ENCODE data around the gene CCDC33.

Gene CCDC33

GRCh38 chr15:74203914-74204431, 32.2 kb upstream of the CCDC33 start:
- no peak overlapping the region for H3K4me3 Mint-ChIP-seq
- no peaks in the 10 kb centered on the region for H3K9me3 Mint-ChIP-seq
- H3K36me3 Mint-ChIP-seq = no peaks in the 10 kb centered on the region
- no peak for ATAC-seq
- H3K27ac Mint-ChIP-seq = no peak overlapping the region
- H3K4me1 Mint-ChIP-seq = peaks cover 14% of the 10 kb centered on the region
- H3K27me3 Mint-ChIP-seq = peaks cover 63% of the 10 kb centered on the region

GRCh38 chr15:74205582-74205947, 30.6 kb upstream of the CCDC33 start:
- no peak for ATAC-seq
- Mint-ChIP-seq H3K4me3 (no peak overlapping the region), H3K36me3 (no peaks in the 10 kb centered on the region), H3K4me1 (peaks cover 2% of the 10 kb centered on the region), H3K9me3 (no peaks in the 10 kb centered on the region), H3K27me3 (peaks cover 60% of the 10 kb centered on the region), H3K27ac (no peak overlapping the region)

GRCh38 chr15:74206801-74207281, 29.3 kb upstream of the CCDC33 start:
- ATAC-seq = no peak
- peaks cover 60% of the 10 kb centered on the region for H3K27me3 Mint-ChIP-seq
- no peak overlapping the region for H3K4me3 Mint-ChIP-seq
- H3K4me1 Mint-ChIP-seq = no peaks in the 10 kb centered on the region
- H3K27ac Mint-ChIP-seq = no peak overlapping the region
- H3K36me3 Mint-ChIP-seq = no peaks in the 10 kb centered on the region
- no peaks in the 10 kb centered on the region for H3K9me3 Mint-ChIP-seq

DNA sequence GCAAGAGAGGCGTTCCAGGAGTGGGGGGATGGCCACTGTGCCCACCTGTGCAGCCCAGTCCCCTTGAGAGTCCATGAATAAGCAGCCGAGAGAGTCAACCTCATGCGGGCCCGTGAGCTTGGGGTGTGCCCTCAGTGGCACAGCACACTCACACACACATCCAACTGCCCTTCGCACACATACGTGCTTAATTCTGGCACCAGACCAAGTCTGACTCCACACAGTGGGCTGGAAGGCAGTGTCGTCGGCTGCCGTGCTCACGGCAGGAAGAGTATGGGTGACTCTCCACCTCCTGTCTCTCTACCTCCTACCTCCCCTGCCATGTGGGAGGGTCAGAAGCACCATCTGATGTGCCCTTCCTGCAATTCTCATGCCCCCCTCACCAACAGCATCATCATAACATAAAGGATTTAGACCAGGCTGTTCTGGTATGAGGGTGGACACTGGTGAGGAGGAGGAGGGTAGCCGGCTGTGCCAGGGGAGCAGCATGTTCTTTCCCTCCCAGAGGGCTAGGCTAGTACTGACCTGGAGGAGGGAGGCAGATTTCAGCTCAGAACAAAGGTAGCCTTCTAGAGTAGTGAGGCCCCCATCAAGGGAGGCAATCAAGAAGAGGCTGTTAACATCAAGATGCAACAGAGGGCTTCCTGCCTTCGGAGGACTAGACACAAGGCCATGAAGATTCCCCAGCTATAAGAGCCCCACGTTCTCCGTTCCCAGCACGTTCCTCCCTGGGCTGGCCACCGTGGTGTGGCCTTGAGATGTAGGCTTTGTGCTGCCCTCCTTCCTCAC, 28.3 kb upstream of the CCDC33 start:
- ATAC-seq = peak; percentile 13
- no peaks in the 10 kb centered on the region for H3K4me1 Mint-ChIP-seq
- H3K4me3 Mint-ChIP-seq = no peak overlapping the region
- H3K36me3 Mint-ChIP-seq = no peaks in the 10 kb centered on the region
- H3K9me3 Mint-ChIP-seq = no peaks in the 10 kb centered on the region
- H3K27me3 Mint-ChIP-seq = peaks cover 53% of the 10 kb centered on the region
- no peak overlapping the region for H3K27ac Mint-ChIP-seq

- peaks cover 47% of the 10 kb centered on the region for H3K27me3 Mint-ChIP-seq
- no peaks in the 10 kb centered on the region for H3K36me3 Mint-ChIP-seq
- H3K9me3 Mint-ChIP-seq = no peaks in the 10 kb centered on the region
- H3K4me3 Mint-ChIP-seq = no peak overlapping the region
- H3K27ac Mint-ChIP-seq = no peak overlapping the region
- no peak for ATAC-seq
- H3K4me1 Mint-ChIP-seq = no peaks in the 10 kb centered on the region
Measured at GRCh38 chr15:74208496-74208895, 27.6 kb upstream of the CCDC33 start.

DNA sequence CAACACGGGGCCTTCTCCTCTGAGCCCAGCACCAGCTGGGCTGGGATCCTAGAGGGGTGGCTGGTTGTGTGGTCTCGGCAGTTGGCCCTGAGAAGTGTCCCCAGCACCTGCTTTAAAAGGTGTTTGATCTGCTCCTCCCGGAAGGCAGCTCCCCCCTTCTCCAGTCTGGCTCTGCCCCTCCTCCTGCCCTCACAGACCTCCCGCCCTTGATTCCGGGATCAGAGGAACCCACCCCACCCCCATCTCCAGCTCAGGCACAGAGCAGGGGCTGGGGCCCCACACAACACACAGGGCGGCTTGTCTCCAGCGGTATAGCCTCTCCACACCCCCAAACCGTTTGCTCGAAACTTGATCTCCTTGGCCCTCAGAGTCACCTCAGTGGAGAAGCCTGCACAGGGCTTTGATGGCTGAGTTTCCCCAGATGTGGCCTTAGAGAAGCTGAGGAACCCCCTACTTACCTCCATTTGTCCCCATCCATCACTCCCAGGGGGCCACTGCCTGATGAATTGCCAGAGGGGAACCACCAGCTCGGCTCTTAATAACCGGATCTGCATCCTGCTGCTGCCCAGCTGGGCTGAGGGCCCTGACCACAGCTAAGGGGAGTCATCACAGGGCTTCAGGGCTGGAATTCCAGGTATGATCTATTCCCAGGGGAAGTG, 27.1 kb upstream of the CCDC33 start:
- Mint-ChIP-seq H3K36me3 (no peaks in the 10 kb centered on the region), H3K4me1 (no peaks in the 10 kb centered on the region), H3K4me3 (no peak overlapping the region), H3K27me3 (peaks cover 47% of the 10 kb centered on the region), H3K9me3 (no peaks in the 10 kb centered on the region), H3K27ac (no peak overlapping the region)
- ATAC-seq = no peak

DNA sequence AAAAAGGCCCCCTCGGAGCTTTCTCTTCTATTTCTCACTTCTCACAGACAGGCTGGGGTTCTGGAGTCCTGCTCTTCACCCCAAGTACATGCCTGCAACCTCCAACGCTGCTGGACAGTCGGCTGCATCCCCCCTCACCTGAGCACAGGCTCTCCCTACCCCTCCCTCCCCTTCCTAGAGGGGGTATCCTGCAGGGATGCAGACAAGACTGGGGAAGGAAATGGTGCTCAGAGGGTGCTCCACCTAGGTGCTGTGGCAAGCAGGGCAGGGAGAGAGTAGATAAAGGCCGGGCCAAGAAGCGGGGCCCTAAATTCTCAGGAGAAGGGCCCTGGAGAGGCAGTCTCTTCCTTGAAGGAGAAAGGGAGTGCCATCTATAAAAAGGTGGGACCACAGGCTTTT, 26.6 kb upstream of the CCDC33 start:
- H3K36me3 Mint-ChIP-seq = no peaks in the 10 kb centered on the region
- no peak overlapping the region for H3K4me3 Mint-ChIP-seq
- no peaks in the 10 kb centered on the region for H3K9me3 Mint-ChIP-seq
- H3K27me3 Mint-ChIP-seq = peaks cover 52% of the 10 kb centered on the region
- H3K27ac Mint-ChIP-seq = no peak overlapping the region
- no peak for ATAC-seq
- no peaks in the 10 kb centered on the region for H3K4me1 Mint-ChIP-seq

GRCh38 chr15:74209997-74210671, 26.0 kb upstream of the CCDC33 start:
- H3K4me3 Mint-ChIP-seq = no peak overlapping the region
- H3K27me3 Mint-ChIP-seq = peaks cover 57% of the 10 kb centered on the region
- no peaks in the 10 kb centered on the region for H3K9me3 Mint-ChIP-seq
- H3K27ac Mint-ChIP-seq = no peak overlapping the region
- ATAC-seq = no peak
- H3K36me3 Mint-ChIP-seq = no peaks in the 10 kb centered on the region
- H3K4me1 Mint-ChIP-seq = no peaks in the 10 kb centered on the region

DNA sequence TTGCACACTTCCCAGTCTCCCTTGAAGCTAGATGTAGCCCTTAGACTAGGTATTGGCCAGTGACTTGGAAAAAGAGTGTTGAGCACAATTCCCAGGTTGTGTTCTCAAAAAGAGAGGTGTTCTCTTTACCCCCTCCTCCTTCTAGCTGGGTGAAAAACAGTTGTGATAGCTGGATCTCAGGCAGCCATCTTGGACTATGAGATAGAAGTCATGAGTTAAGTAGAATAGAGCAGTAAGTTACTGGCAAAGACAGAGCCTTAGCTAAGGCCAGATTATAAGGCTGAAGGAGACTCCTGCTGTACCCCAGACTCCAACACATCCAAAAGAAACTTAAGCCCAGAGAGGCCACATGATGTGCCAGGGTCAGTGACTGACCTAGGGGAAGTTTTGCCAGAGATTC, 25.4 kb upstream of the CCDC33 start:
- H3K9me3 Mint-ChIP-seq = no peaks in the 10 kb centered on the region
- no peaks in the 10 kb centered on the region for H3K4me1 Mint-ChIP-seq
- ATAC-seq = no peak
- H3K27me3 Mint-ChIP-seq = peaks cover 63% of the 10 kb centered on the region
- no peak overlapping the region for H3K27ac Mint-ChIP-seq
- H3K36me3 Mint-ChIP-seq = no peaks in the 10 kb centered on the region
- H3K4me3 Mint-ChIP-seq = no peak overlapping the region

- Mint-ChIP-seq H3K27me3 (peaks cover 60% of the 10 kb centered on the region), H3K4me1 (no peaks in the 10 kb centered on the region), H3K27ac (no peak overlapping the region), H3K36me3 (no peaks in the 10 kb centered on the region), H3K9me3 (no peaks in the 10 kb centered on the region), H3K4me3 (no peak overlapping the region)
- no peak for ATAC-seq
Measured at GRCh38 chr15:74211656-74212055, 24.5 kb upstream of the CCDC33 start.

GRCh38 chr15:74212494-74212893, 23.6 kb upstream of the CCDC33 start:
- Mint-ChIP-seq H3K36me3 (no peaks in the 10 kb centered on the region), H3K9me3 (no peaks in the 10 kb centered on the region), H3K4me1 (no peaks in the 10 kb centered on the region), H3K27ac (no peak overlapping the region), H3K27me3 (peaks cover 55% of the 10 kb centered on the region), H3K4me3 (no peak overlapping the region)
- ATAC-seq = no peak

- no peaks in the 10 kb centered on the region for H3K9me3 Mint-ChIP-seq
- no peak overlapping the region for H3K27ac Mint-ChIP-seq
- no peaks in the 10 kb centered on the region for H3K4me1 Mint-ChIP-seq
- no peaks in the 10 kb centered on the region for H3K36me3 Mint-ChIP-seq
- H3K4me3 Mint-ChIP-seq = no peak overlapping the region
- H3K27me3 Mint-ChIP-seq = peaks cover 41% of the 10 kb centered on the region
- ATAC-seq = no peak
Measured at GRCh38 chr15:74213858-74214284, 22.3 kb upstream of the CCDC33 start.

DNA sequence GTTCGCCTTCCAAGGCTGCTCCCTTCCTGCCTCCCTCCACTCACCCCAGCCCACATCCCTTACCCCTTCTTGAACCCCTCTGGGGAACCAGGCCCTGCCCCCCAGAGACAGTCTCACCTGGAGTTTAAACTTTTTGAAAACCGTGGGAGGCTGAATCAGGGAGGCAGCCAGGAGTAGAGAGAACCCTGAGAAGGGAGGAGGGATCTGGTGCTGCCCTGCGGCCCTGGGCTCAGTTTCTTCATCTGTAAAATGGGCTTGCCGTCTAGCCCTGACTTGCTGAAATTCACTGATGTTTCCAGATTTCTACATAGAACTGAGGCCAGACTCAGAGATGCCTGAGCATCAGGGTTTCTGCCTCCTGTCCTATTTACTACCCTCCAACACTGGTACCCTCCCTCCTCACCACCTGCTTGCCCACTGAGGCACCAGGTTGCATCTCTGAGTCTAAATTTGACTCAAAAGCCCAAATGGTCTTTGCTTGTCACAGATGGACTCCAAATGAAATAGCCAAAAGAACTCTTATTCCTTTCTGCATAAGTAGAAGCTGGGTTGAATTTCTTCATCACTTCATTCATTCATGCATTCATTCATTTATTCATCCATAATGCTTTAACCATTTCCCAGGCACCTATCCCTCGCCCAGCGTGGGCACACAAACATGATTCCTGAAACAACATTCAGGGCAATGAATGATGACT, 21.7 kb upstream of the CCDC33 start:
- no peaks in the 10 kb centered on the region for H3K9me3 Mint-ChIP-seq
- H3K27ac Mint-ChIP-seq = no peak overlapping the region
- H3K4me3 Mint-ChIP-seq = no peak overlapping the region
- H3K27me3 Mint-ChIP-seq = peaks cover 39% of the 10 kb centered on the region
- ATAC-seq = no peak
- H3K4me1 Mint-ChIP-seq = no peaks in the 10 kb centered on the region
- H3K36me3 Mint-ChIP-seq = no peaks in the 10 kb centered on the region

DNA sequence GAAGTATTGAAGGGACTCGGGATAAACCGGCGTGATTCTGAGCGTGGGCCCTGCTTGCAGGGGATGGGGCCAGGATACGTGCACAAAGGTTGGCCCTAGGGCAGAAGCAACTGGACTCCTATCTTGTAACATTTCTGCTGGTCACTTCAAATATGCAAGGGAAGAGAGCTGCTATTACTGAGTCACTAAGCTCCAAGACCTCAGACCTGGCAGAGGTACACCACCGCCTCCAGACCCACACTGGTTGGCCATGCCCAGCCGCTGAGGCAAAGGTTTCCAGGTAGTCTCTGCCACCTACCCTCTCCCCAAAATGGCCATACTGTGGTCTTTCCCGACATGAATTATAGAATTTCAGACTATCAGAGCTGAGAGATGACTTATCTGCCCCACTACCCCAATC, 20.2 kb upstream of the CCDC33 start:
- Mint-ChIP-seq H3K4me1 (no peaks in the 10 kb centered on the region), H3K36me3 (no peaks in the 10 kb centered on the region), H3K27me3 (peaks cover 53% of the 10 kb centered on the region), H3K4me3 (no peak overlapping the region), H3K9me3 (no peaks in the 10 kb centered on the region), H3K27ac (no peak overlapping the region)
- ATAC-seq = no peak

DNA sequence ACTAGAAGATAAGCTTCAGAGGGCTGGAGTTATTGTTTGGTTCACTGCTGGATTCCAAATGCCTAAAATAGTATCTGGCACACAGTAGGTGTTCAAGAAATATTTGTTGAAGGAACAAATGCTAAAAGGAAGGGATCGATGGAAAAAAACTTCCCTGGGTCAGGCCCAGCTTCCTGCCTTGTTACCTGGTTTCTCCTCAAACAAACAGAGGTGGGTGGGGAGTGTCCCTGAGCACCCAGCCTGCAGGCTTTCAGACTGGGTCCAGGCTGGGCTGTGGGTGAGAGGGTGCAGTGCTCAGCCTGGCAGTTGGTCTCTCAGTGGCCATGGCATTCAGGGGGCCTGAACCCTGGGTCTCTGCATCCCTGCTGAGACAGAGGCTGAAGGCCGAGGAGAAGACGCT, 19.2 kb upstream of the CCDC33 start:
- Mint-ChIP-seq H3K27me3 (peaks cover 48% of the 10 kb centered on the region), H3K4me3 (no peak overlapping the region), H3K4me1 (no peaks in the 10 kb centered on the region), H3K9me3 (no peaks in the 10 kb centered on the region), H3K27ac (no peak overlapping the region), H3K36me3 (no peaks in the 10 kb centered on the region)
- ATAC-seq = no peak
